Epithelial cell of esophagus (primary cell): Measurements from ENCODE around the gene TANGO2.

Experiments used
- DNase-seq: peaks from one replicate; pipeline ENCODE4 v3.0.0; 2010; ENCODE audit warnings: low read depth
- H3K4me3 ChIP-seq: 2 replicates; pipeline ENCODE4 v1.5.1; 2011; ENCODE audit warnings: mild to moderate bottlenecking, low read length, control low read depth
- CTCF ChIP-seq: IDR thresholded peaks from 2 replicates; pipeline ENCODE4 v1.5.1; 2011; ENCODE audit warnings: low read depth, mild to moderate bottlenecking, low read length, control low read depth, inconsistent platforms; ENCODE audit not compliant: insufficient read depth; ENCODE audit errors: missing control alignments

The TANGO2 gene

GRCh38 chr22:19992921-19993355 is 28.0 kb upstream of the TANGO2 start:
- TF ChIP-seq CTCF, result no peak
- no peak for DNase-seq
- H3K4me3 ChIP-seq, result no peak overlapping the region

DNA sequence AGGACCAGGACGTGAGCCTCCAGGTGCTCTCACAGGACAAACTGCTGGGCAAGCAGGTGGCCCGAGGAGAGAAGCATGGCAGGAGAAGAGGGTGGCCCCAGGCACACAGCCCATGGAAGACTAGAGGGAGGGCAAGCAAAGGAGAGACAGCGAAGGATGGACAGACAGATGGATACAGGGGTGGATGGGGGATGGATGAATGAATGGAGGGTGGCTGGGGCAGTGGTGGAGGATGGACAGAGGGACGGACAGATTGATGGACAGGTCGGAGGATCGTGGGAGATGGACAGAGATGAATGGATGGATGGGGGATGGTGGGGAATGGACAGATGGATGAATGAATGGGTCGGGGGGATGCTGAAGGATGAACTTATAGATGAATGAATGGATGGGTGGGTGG is 27.0 kb upstream of the TANGO2 start:
- DNase-seq, result no peak
- H3K4me3 ChIP-seq, result no peak overlapping the region
- TF ChIP-seq CTCF, result no peak

GRCh38 chr22:19994851-19995610 is 25.9 kb upstream of the TANGO2 start:
- no peak overlapping the region for H3K4me3 ChIP-seq
- no peak for DNase-seq
- TF ChIP-seq CTCF, result no peak

- no peak overlapping the region for H3K4me3 ChIP-seq
- DNase-seq, result no peak
- TF ChIP-seq CTCF, result no peak
Observed at GRCh38 chr22:19995611-19996339, 25.1 kb upstream of the TANGO2 start.

DNA sequence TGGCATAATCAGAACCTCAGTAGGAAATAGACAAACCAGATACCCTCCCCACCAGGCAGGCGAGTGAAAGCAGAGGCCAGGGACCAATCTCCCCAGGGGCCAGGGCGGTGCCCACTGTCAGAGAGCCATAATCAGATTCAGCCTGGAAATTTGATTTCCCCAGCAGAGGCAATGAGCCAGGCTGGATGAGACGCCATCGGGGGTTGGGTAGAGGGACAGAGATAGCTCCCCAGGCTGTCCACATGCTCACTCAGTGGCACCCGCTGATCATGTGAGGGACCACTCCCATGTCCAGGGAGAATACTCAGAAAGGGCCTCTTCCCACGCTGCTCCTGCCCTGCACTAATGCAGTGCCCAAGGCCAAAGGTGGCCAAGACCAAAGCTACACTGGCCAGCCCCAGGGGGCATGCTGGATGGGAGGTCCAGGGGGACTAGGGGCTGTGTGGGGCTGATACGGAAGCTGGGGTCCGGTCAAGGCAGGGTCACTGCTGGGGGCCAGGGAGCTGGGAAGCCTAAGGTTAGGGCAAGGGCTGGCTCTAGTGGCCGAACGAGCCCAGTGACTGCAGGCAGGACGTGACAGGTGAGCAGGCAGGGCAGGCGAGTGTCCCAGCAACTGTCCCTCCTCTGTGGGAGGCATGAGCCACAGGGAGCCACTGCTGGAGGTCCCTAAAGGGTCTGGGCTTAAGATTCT is 24.1 kb upstream of the TANGO2 start:
- H3K4me3 ChIP-seq, result no peak overlapping the region
- DNase-seq, result no peak
- no peak for TF ChIP-seq CTCF

DNA sequence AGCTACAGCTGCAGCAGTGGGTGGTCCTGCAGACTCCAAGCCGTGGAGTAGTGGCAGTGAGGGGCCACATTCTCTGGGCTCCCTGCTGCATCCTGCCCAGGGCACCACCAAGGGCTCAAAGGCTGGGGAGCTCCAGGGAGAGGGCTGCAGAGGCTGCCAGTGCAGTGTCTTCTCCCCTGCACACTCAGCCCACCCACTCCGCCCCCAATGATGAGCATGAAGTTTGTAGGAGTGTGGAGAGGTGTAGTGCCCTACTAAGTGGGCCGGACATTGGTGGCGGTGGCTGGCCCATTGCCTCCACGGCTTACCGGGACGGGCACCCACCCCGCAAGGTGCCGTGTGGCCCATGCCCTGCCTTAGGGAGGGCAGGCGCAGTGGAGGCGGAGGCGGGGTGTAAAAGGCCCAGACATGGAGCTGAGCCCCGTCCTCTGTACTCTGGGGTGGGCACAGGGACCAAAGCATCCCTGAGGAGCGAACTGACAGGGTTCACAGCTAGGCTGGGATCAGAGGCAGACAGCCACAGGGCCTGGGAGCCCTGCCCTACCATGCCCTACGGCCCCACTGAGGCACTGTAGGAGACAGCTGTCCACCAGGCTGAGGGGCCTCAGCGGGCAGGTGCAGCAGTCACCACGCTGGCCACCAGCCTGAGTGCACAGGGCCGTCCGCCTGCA is 23.2 kb upstream of the TANGO2 start:
- no peak for DNase-seq
- no peak for TF ChIP-seq CTCF
- H3K4me3 ChIP-seq, result no peak overlapping the region
